Choroid plexus epithelial cell (primary cell): ENCODE measurements around the gene PICK1.
"Not testable (repeated sequence)": the region's sequence is repeated elsewhere in the genome, so short reads cannot be mapped to it uniquely, and the experiment has no call there.

ENCODE experiments used
- DNase-seq: peaks from one replicate; pipeline ENCODE4 v3.0.0-alpha.2; 2010; ENCODE audit warnings: low read depth
- H3K4me3 ChIP-seq: 2 replicates; pipeline ENCODE4 v1.5.1; 2011; ENCODE audit warnings: low read depth, mild to moderate bottlenecking, control low read depth, low read length, moderate library complexity
- TF ChIP-seq, protein P1 (sequence below): conservative IDR thresholded peaks from 2 replicates; pipeline ENCODE4 v1.5.1; 2011; ENCODE audit warnings: low read depth, mild to moderate bottlenecking, control low read depth, inconsistent platforms, low read length, moderate library complexity

PICK1 gene

GRCh38 chr22:38075105-38075825 lies 18.1 kb downstream of the PICK1 start:
- DNase-seq, result no peak
- H3K4me3 ChIP-seq, result no peak overlapping the region
- TF ChIP-seq, protein P1, sequence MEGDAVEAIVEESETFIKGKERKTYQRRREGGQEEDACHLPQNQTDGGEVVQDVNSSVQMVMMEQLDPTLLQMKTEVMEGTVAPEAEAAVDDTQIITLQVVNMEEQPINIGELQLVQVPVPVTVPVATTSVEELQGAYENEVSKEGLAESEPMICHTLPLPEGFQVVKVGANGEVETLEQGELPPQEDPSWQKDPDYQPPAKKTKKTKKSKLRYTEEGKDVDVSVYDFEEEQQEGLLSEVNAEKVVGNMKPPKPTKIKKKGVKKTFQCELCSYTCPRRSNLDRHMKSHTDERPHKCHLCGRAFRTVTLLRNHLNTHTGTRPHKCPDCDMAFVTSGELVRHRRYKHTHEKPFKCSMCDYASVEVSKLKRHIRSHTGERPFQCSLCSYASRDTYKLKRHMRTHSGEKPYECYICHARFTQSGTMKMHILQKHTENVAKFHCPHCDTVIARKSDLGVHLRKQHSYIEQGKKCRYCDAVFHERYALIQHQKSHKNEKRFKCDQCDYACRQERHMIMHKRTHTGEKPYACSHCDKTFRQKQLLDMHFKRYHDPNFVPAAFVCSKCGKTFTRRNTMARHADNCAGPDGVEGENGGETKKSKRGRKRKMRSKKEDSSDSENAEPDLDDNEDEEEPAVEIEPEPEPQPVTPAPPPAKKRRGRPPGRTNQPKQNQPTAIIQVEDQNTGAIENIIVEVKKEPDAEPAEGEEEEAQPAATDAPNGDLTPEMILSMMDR, result no peak

DNA sequence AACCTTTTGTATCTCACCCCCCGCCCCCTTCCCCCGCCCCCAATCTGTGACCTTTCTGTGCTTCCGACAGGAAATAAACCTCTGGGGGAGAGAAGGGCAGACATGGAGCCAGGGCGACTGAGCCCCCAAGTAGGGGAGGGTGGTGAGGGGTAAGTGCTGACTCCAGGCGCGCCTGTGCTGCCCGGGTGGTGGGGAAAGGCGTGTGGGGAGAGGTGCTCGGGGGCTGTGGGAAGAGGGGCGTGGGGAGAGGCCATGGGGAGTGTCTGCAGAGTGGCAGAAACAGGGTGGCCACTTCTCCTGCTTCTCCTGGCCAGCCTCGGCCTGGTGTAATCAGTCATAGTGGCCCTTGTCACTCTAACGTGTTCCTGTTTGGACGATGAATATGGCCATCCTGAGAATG lies 18.8 kb downstream of the PICK1 start:
- H3K4me3 ChIP-seq, result no peak overlapping the region
- DNase-seq, result no peak
- TF ChIP-seq, protein P1, result no peak

- DNase-seq, result no peak
- H3K4me3 ChIP-seq, result no peak overlapping the region
- TF ChIP-seq, protein P1, result no peak
These were observed 19.9 kb downstream of the PICK1 start for GRCh38 chr22:38077096-38077495.

DNA sequence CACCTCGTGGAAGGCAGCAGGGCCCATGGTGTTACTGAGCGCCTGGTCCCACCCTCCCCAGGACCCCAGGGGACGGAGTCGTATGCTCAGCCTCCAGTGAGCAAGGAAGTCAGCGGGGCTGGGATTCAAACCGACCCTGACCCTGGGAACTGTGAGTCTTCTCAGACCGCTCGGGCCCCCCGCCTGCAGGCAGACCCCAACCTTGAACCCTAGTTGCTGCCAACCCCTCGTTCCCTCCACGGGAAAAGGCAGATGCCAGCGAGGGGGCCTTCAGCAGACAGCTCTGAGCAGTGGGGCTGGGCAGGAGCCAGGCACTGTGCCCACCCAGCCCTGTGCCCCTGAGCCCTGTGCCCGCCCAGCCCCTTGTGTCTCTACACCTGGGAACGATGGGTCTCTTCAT lies 20.4 kb downstream of the PICK1 start:
- H3K4me3 ChIP-seq, result no peak overlapping the region
- no peak for DNase-seq
- TF ChIP-seq, protein P1, result no peak

GRCh38 chr22:38078046-38078840 lies 21.0 kb downstream of the PICK1 start:
- TF ChIP-seq, protein P1, result no peak
- DNase-seq, result no peak
- H3K4me3 ChIP-seq, result no peak overlapping the region

GRCh38 chr22:38079208-38079607 lies 22.0 kb downstream of the PICK1 start:
- not testable (repeated sequence) for DNase-seq, H3K4me3 ChIP-seq

GRCh38 chr22:38079804-38080203 lies 22.6 kb downstream of the PICK1 start:
- TF ChIP-seq, protein P1, result no peak
- DNase-seq, result no peak
- no peak overlapping the region for H3K4me3 ChIP-seq
